22Rv1 (cell line): ENCODE results near the gene UBE2H.
A peak's percentile ranks its signal among the peaks of the same experiment; 100 is the strongest.

ENCODE experiments used
- H3K27ac ChIP-seq: fragments of 450-650 bp; 2 replicates; pipeline ENCODE4 v1.5.1; 2017
- ZFX ChIP-seq: fragments of 450-650 bp; IDR thresholded peaks from 2 replicates; pipeline ENCODE4 v1.6.1; 2017; ENCODE audit warnings: antibody characterized with exemption, borderline replicate concordance
- TF ChIP-seq, protein P1 (sequence below): fragments of 450-650 bp; IDR thresholded peaks from 2 replicates; pipeline ENCODE4 v1.5.1; 2017; ENCODE audit warnings: mild to moderate bottlenecking

The UBE2H gene

DNA sequence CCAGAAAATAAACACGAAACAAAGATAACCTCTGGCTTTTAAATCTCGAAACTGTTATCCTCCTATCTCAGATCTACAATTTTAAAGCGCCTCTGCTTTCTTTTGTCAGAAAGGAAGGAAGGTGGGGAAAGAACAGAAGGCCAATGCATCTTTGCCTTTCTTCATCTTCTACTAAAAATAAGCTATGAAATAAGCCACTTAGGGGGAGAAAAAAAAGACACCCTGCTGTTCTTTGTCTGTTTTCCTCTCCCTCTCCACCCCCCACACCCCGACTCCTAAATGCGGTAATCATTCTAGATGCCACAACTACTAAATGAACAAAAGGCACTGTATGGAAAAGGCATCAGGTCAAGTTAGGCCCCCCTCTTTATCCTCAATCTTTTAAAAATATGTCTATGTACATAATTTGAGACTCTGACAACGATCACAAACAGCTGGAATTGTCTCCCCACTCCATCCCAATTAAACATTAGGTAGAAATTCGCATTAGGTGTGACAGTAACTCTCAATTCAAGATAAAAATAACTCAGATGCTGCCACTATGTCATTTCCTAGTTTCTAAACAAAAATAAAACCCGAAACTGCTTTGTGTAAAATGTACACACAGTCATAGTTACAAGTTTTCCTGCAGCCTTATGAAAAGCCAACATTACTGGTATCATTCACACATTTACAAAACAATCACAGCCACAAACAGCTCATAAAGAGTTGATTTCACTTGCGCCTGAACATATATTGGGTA lies 2.4 kb downstream of the UBE2H start:
- H3K27ac ChIP-seq: peak overlapping the region; percentile 93
- TF ChIP-seq, protein P1, sequence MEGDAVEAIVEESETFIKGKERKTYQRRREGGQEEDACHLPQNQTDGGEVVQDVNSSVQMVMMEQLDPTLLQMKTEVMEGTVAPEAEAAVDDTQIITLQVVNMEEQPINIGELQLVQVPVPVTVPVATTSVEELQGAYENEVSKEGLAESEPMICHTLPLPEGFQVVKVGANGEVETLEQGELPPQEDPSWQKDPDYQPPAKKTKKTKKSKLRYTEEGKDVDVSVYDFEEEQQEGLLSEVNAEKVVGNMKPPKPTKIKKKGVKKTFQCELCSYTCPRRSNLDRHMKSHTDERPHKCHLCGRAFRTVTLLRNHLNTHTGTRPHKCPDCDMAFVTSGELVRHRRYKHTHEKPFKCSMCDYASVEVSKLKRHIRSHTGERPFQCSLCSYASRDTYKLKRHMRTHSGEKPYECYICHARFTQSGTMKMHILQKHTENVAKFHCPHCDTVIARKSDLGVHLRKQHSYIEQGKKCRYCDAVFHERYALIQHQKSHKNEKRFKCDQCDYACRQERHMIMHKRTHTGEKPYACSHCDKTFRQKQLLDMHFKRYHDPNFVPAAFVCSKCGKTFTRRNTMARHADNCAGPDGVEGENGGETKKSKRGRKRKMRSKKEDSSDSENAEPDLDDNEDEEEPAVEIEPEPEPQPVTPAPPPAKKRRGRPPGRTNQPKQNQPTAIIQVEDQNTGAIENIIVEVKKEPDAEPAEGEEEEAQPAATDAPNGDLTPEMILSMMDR: no peak
- no peak for TF ChIP-seq ZFX

DNA sequence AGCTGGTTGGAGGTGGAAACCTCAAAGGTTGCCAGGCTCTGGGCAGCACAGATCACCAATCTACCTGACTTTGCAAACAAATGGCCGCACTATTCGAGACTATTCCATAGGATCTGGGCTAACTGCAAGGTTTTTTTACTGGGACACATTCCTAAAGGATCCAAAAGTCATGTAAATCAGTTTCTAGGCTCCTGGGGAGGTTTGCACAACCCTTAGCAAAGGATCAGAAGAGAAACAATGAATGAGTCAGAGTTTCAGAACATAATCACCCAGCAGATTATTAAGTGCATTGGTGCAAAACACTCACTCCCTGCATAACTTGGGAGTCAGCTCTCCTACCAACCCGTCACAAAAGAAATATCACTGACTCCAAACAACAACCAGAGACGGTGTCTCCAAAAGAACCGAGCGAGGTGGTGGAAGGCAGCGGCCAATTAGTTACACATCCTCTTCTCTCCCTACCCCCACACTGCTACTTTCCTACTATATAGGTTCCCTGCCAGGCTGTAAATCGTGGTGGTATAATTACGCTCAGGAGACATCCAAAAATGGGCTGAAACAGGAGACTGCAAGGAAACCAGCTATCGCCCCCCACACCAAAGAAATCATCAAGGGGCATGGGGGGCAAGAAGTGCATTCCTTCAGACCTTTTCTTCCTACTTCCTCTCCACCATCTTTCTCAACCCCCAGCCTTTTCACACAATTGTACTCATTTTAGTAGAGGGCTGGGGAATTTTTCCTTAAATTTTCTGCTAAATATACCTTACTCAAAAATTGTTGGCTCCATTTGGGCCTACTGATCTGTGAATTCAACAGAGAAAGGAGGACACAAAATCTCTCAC lies 3.2 kb downstream of the UBE2H start:
- TF ChIP-seq, protein P1: no peak
- no peak for TF ChIP-seq ZFX
- peak overlapping the region; percentile 93 for H3K27ac ChIP-seq

- H3K27ac ChIP-seq: peak overlapping the region; percentile 93
- TF ChIP-seq, protein P1: no peak
- TF ChIP-seq ZFX: no peak
Observed at GRCh38 chr7:129948877-129949291, 3.9 kb downstream of the UBE2H start.

DNA sequence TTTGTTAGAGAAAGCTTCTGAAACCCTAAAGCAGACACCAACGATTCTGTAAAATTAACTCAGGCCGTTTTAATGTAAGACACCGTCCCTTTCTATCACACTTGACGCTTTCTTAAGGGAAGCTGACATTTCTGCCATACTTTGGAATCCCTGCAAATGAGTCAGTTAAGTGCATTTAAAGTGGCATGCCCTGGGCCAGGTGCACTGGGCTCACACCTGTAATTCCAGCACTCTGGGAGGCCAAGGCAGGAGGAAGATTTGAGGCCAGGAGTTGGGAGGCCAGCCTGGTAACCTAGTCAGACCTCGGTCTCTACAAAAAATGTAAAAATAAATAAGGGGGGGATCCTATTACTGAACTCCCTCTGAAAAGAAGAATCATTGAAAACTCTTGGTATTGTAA lies 4.4 kb downstream of the UBE2H start:
- H3K27ac ChIP-seq: peak overlapping the region; percentile 93
- TF ChIP-seq, protein P1: no peak
- no peak for TF ChIP-seq ZFX

DNA sequence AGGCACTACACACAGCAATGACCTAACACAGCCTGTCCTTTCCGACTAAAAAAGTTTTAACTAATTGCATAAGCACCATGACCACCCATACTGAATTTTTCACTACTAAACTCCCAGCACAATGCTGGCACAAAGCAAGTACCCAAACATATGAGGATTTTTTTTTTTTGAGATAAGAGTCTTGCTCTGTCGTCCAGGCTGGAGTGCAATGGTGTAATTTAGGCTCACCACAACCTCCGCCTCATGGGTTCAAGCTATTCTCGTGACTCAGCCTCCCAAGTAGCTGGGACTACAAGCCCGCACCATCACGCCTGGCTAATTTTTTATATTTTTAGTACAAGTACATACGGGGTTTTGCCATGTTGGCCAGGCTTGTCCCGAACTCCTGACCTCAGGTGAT lies 5.1 kb downstream of the UBE2H start:
- no peak overlapping the region; the same call in 1 of the 2 replicates for H3K27ac ChIP-seq
- TF ChIP-seq, protein P1: no peak
- no peak for TF ChIP-seq ZFX

GRCh38 chr7:129947049-129947448 lies 5.7 kb downstream of the UBE2H start:
- H3K27ac ChIP-seq: no peak overlapping the region
- TF ChIP-seq, protein P1: no peak
- TF ChIP-seq ZFX: no peak

GRCh38 chr7:129946282-129946681 lies 6.5 kb downstream of the UBE2H start:
- TF ChIP-seq, protein P1: no peak
- TF ChIP-seq ZFX: no peak

More at GRCh38 chr7:129946282-129946681, 6.5 kb downstream of the UBE2H start:
- no peak overlapping the region for H3K27ac ChIP-seq
